ENCODE data around the gene TMEM123. TPM values are rescaled to one million over a fixed set of nuclear protein-coding genes. Genes with fewer than 3 reads are reported as not detected.

The TMEM123 gene
- polyA plus RNA-seq, 1 experiment, result 434 TPM

GRCh38 chr11:102407901-102408300 is 44.7 kb downstream of the TMEM123 start:
- H3K9me3 ChIP-seq (ENCODE audit: control insufficient read depth, insufficient read depth, low read length), result no peaks in the 10 kb centered on the region
- no peak overlapping the region for H3K4me3 ChIP-seq (ENCODE audit: low read depth, low read length)
- TF ChIP-seq CTCF (IDR thresholded peaks at IDR 0.05; ENCODE audit: low read depth, low read length), result no peak
- H3K27me3 ChIP-seq (ENCODE audit: control insufficient read depth, insufficient read depth, low read length), result no peaks in the 10 kb centered on the region
- DNase-seq (ENCODE audit: low read depth, low spot score), result no peak
- H3K27ac ChIP-seq (ENCODE audit: low read depth, low read length), result no peak overlapping the region
- CTCF ChIA-PET, result interaction anchor here (1.1 to 3.4 kb wide), 3 partner anchors 14 to 17 kb away, joined by 3 to 21 read pairs (median 3); no protein-coding TSS in a partner anchor
- POLR2A ChIA-PET, result no interaction called here

- Histone ChIP-seq H3K4me3 (ENCODE audit: low read depth, low read length) (no peak overlapping the region), H3K9me3 (ENCODE audit: control insufficient read depth, insufficient read depth, low read length) (no peaks in the 10 kb centered on the region), H3K27ac (ENCODE audit: low read depth, low read length) (no peak overlapping the region), H3K27me3 (ENCODE audit: control insufficient read depth, insufficient read depth, low read length) (no peaks in the 10 kb centered on the region)
- no peak for DNase-seq (ENCODE audit: low read depth, low spot score)
- POLR2A ChIA-PET, result interaction anchor here (1.1 kb wide), 1 partner anchor 46 kb away, joined by 10 read pairs; no protein-coding TSS in a partner anchor
- CTCF ChIA-PET, result interaction anchor here (0.7 to 1.8 kb wide), 6 partner anchors 12 to 398 kb away, joined by 3 to 11 read pairs (median 3); no protein-coding TSS in a partner anchor
- no peak for TF ChIP-seq CTCF (IDR thresholded peaks at IDR 0.05; ENCODE audit: low read depth, low read length)
Observed at GRCh38 chr11:102406099-102406498, 46.5 kb downstream of the TMEM123 start.

- no peaks in the 10 kb centered on the region for H3K9me3 ChIP-seq (ENCODE audit: control insufficient read depth, insufficient read depth, low read length)
- no peak for DNase-seq (ENCODE audit: low read depth, low spot score)
- ChIA-PET POLR2A (no interaction called here), CTCF (interaction anchor here (0.8 to 1.8 kb wide), 2 partner anchors 15 to 93 kb away, joined by 3 to 11 read pairs; no protein-coding TSS in a partner anchor)
- H3K4me3 ChIP-seq (ENCODE audit: low read depth, low read length), result no peak overlapping the region
- no peak for TF ChIP-seq CTCF (IDR thresholded peaks at IDR 0.05; ENCODE audit: low read depth, low read length)
- H3K27me3 ChIP-seq (ENCODE audit: control insufficient read depth, insufficient read depth, low read length), result no peaks in the 10 kb centered on the region
- no peak overlapping the region for H3K27ac ChIP-seq (ENCODE audit: low read depth, low read length)
Observed at GRCh38 chr11:102405501-102405900, 47.1 kb downstream of the TMEM123 start.

GRCh38 chr11:102402548-102402947 is 50.0 kb downstream of the TMEM123 start:
- ChIA-PET CTCF (interaction anchor here (0.6 to 5.8 kb wide), 2 partner anchors 11 to 75 kb away, joined by 4 to 55 read pairs; no protein-coding TSS in a partner anchor), POLR2A (no interaction called here)
- no peaks in the 10 kb centered on the region for H3K9me3 ChIP-seq (ENCODE audit: control insufficient read depth, insufficient read depth, low read length)
- no peaks in the 10 kb centered on the region for H3K27me3 ChIP-seq (ENCODE audit: control insufficient read depth, insufficient read depth, low read length)
- TF ChIP-seq CTCF (IDR thresholded peaks at IDR 0.05; ENCODE audit: low read depth, low read length), result no peak
- H3K27ac ChIP-seq (ENCODE audit: low read depth, low read length), result no peak overlapping the region
- DNase-seq (ENCODE audit: low read depth, low spot score), result no peak
- H3K4me3 ChIP-seq (ENCODE audit: low read depth, low read length), result no peak overlapping the region

GRCh38 chr11:102401905-102402304 is 50.7 kb downstream of the TMEM123 start:
- no peaks in the 10 kb centered on the region for H3K27me3 ChIP-seq (ENCODE audit: control insufficient read depth, insufficient read depth, low read length)
- H3K4me3 ChIP-seq (ENCODE audit: low read depth, low read length), result no peak overlapping the region
- H3K9me3 ChIP-seq (ENCODE audit: control insufficient read depth, insufficient read depth, low read length), result no peaks in the 10 kb centered on the region
- TF ChIP-seq CTCF (IDR thresholded peaks at IDR 0.05; ENCODE audit: low read depth, low read length), result no peak
- ChIA-PET POLR2A (no interaction called here), CTCF (interaction anchor here (0.7 to 5.8 kb wide), 2 partner anchors 11 to 264 kb away, joined by 5 to 55 read pairs; no protein-coding TSS in a partner anchor)
- H3K27ac ChIP-seq (ENCODE audit: low read depth, low read length), result no peak overlapping the region
- DNase-seq (ENCODE audit: low read depth, low spot score), result no peak
